Activated CD8-positive, alpha-beta memory T cell treated with anti-CD3 and anti-CD28 coated beads, Interleukin-2, amount 50 U/mL, for 24 hours (primary cell): Measurements from ENCODE around the gene SLC15A1.

Experiments used
- DNase-seq: peaks from one replicate; pipeline ENCODE4 v3.0.0-alpha.2; 2020; ENCODE audit errors: extremely low read depth

The SLC15A1 gene

GRCh38 chr13:98752467-98753290, at the start of gene SLC15A1:
SLC15A1 (minus strand) TSS chr13:98752672; CDS start chr13:98752598, 74 bp downstream.
- no peak for DNase-seq

GRCh38 chr13:98801626-98802418, 49.4 kb upstream of the SLC15A1 start:
- no peak for DNase-seq

GRCh38 chr13:98800078-98800477, 47.6 kb upstream of the SLC15A1 start:
- no peak for DNase-seq

- DNase-seq: no peak
Measured at GRCh38 chr13:98798849-98799645, 46.6 kb upstream of the SLC15A1 start.

GRCh38 chr13:98797456-98797855, 45.0 kb upstream of the SLC15A1 start:
- DNase-seq: no peak

GRCh38 chr13:98796798-98797197, 44.3 kb upstream of the SLC15A1 start:
- DNase-seq: no peak

GRCh38 chr13:98796191-98796590, 43.7 kb upstream of the SLC15A1 start:
- no peak for DNase-seq

- DNase-seq: no peak
Measured at GRCh38 chr13:98795220-98795619, 42.7 kb upstream of the SLC15A1 start.

- no peak for DNase-seq
Measured at GRCh38 chr13:98794498-98794897, 42.0 kb upstream of the SLC15A1 start.

- no peak for DNase-seq
Measured at GRCh38 chr13:98792785-98793495, 40.5 kb upstream of the SLC15A1 start.

- DNase-seq: no peak
Measured at GRCh38 chr13:98792321-98792720, 39.8 kb upstream of the SLC15A1 start.

- DNase-seq: no peak
Measured at GRCh38 chr13:98791611-98792010, 39.1 kb upstream of the SLC15A1 start.

- DNase-seq: no peak
Measured at GRCh38 chr13:98787996-98788395, 35.5 kb upstream of the SLC15A1 start.

- DNase-seq: no peak
Measured at GRCh38 chr13:98787173-98787572, 34.7 kb upstream of the SLC15A1 start.

GRCh38 chr13:98786023-98786422, 33.6 kb upstream of the SLC15A1 start:
- no peak for DNase-seq

- no peak for DNase-seq
Measured at GRCh38 chr13:98785405-98785804, 32.9 kb upstream of the SLC15A1 start.

GRCh38 chr13:98784666-98785065, 32.2 kb upstream of the SLC15A1 start:
- no peak for DNase-seq

GRCh38 chr13:98783856-98784478, 31.5 kb upstream of the SLC15A1 start:
- no peak for DNase-seq

GRCh38 chr13:98782654-98783053, 30.2 kb upstream of the SLC15A1 start:
- DNase-seq: no peak

GRCh38 chr13:98781905-98782304, 29.4 kb upstream of the SLC15A1 start:
- no peak for DNase-seq

- no peak for DNase-seq
Measured at GRCh38 chr13:98781470-98781869, 29.0 kb upstream of the SLC15A1 start.
